SH-SY5Y (cell line): ENCODE data around the gene TENM4.

Source experiments
- GATA2 ChIP-seq: IDR thresholded peaks from 2 replicates; pipeline ENCODE4 v1.6.1; 2011; ENCODE audit warnings: mild to moderate bottlenecking, low read depth, low read length
- GATA3 ChIP-seq: IDR thresholded peaks from 2 replicates; pipeline ENCODE4 v1.6.1; 2011; ENCODE audit warnings: low read depth, mild to moderate bottlenecking, low read length, moderate library complexity

Gene TENM4

DNA sequence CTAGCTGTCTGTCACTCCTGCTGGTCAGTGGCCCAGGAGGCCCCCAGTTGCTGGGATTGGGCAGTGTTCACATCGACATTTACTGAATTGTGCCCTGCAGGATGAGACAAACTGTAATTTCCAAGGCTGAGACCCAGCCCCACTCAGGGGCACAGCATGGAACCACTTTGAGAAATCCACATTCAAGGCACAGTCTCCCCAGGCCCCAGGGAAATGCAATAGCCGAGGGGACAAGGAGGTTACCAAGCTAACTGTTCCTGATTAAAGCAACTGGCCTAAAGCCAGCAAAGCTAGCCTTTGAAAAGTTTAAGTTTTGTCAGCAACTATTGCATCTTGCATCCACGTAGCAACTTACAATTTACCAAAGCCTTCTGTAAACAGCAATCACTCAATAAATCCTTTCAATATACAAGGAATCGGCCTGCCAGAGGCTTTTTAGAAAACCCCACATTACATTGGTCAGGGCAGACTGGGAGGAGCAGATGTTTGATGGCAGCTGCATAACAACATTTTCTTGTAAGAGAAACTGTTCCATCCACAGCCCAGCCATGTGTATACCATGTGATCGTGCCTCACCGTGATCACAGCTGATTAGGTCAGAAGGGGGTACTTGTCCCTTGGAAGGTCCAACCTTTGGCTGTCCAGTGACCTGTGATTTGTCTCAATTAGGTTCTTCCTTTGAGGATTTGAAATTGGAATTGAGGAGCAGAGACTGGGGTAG, 103.9 kb downstream of the TENM4 start:
- TF ChIP-seq GATA3: no peak
- TF ChIP-seq GATA2: no peak

DNA sequence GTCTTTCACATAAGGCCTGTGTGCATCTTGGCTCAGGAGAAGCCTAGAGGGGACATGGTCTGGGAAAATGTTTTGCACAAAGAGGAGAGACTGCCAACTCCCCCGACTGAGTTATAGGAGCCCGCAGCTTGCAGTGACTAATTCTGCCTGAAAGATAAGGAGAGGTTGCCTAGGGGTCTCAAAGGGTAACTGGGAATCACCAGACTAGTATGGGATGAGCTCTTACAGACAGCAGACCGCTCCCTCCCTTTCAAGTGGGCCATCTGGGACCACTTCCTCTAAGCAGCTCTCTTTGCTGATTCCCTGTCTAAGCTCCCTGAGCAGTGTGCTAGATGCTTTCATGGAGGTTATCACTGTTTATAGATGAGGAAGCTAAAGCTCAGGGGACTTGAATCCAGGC, 105.1 kb downstream of the TENM4 start:
- TF ChIP-seq GATA3: no peak
- 0 out of 2 replicates have a peak, but pooled peaks have one; percentile 39 for TF ChIP-seq GATA2

DNA sequence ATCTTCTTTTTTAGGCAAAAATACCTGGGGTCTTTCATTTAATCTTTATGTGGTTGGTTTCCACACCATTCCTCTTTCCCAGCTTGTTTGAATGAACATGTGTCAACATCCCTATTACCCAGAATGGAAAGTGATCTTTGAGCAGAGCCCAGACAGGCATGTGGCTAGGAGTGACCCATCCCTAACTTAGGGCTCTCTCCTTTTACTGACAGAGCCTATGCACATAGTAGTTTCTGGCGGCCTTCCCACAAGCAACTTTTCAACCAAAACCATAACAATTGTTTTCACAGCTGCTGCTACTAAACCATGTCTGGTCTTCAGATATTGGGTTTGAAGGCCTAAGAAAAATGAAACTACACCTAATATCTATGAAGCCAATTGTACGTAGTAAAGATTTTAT, 107.5 kb downstream of the TENM4 start:
- no peak for TF ChIP-seq GATA3
- TF ChIP-seq GATA2: no peak

DNA sequence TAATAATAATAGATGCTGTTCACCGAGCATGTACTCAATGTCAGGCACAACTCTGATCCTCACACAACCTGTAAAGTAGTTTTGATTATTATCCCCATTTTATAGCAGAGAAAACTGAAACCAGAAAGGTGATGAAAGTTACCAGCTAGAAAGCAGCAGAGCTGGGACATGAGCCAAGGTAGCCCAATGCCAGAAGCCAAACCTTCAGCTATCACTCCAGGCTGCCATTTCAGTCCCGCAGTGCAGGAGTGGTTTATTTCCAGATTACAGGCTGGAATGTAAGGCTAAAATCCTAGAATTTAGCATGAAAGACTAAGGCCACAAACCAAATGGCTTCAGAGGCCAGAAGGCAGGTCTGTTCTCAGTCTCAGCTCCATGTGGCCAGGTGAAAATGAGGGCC, 108.8 kb downstream of the TENM4 start:
- TF ChIP-seq GATA3: no peak
- no peak for TF ChIP-seq GATA2

DNA sequence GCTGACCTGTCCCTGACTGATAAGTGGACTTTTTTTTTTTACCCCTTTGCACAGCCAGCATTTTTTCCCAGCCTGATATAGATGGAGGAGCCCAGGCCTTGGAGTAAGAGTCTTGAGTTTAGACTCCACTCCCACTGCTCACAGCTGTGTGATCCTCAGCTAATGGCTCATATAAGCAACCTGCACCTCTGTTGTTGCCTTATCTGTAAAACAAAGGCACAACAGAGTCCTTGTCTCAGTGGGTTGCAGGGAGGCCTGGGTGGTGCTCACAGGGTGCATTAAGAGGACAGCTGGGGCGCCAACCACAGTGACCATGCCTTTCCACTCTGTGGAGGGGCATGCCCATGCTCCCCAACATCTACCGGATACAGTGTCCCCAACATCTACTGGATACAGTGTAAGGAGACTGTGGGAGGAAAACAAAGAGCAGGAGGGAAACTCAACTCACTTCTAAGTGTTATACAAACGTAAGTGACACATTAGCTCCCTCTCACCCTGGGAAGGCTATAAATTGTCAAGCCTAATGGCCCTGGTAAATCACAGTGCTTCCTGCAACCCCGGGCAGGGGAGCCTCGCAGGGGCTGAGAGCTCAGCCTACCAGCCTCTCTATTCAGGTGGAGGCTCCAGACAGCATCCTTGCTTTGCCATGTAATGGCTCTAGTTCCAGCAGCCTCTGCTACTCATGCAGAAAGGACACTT, 109.5 kb downstream of the TENM4 start:
- no peak for TF ChIP-seq GATA2

DNA sequence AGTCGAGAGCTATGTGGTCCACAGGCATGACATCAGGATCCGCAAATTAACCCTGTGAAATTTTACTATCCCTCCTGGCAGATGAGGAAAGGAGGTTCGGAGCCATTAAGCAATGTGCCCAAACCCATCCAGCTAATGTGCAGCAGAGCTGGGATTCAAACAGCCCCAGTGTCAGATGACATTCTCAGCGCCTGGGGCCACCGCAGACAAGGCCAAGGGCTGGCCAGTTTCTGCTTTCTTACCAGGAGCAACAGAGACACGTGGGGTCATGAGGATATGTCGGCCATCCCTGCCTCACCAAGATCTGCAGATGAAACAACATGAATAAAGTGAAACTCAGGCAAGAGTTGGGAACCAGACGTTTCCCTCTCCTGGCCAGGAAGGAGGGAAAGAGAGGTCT, 110.2 kb downstream of the TENM4 start:
- no peak for TF ChIP-seq GATA2
- no peak for TF ChIP-seq GATA3

DNA sequence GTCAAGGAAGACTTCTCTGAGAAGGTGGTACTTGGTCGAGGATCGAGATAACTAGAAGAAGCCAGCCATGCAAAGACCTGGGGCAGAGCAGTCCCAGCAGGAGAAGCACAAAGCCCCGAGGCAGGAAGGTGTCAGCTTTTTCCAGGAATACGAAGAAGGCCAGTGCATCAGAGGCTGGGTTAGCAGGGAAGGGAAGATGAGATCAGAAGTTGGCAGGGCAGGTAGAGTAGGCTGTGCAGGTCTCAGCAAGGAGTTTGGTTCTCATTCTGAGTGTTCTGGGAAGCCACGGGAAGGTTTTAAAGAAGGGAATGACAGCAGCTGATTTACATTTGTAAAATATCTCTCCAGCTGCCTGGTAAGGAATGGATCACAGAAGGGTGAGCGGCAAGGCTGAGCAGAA, 111.3 kb downstream of the TENM4 start:
- no peak for TF ChIP-seq GATA3
- no peak for TF ChIP-seq GATA2

DNA sequence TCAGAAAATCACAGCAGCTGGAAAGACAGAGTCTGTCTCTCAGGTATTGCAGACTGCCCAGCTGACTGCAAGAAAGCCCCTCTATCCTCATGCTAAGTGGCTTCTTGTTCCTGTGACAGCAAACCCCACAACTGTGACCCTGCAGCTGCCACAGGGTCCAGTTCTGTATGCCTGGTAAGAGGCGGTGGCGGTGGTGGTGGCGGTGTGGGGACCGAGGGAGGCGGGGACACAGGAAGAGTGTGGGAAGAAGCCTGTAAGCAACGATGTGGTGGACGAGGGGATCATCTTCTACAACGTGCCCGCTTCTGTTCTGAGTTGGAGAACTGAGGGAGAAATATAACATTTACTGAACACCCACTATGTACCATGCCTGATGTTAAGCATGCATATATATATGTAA, 112.4 kb downstream of the TENM4 start:
- no peak for TF ChIP-seq GATA2
- no peak for TF ChIP-seq GATA3

DNA sequence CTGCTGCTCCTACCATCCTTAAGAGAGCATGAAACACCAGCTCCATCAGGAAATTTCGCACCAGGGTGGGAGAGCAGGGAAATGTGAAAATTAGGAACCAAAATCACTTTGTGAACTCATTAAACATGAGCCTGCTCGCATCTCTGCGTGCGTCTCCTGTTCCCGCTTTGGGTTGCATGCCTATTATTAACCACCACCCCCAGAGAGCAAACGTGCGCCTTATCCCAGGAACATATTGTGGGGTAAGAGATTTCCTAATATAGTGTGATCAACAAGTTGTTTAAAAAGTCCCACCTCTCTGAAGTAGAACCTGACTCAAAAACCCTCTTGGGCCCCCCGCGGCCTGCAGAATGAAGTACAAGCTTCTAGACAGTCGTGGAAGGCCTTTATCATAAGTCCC, 115.0 kb downstream of the TENM4 start:
- TF ChIP-seq GATA3 (no peak), GATA2 (no peak)

DNA sequence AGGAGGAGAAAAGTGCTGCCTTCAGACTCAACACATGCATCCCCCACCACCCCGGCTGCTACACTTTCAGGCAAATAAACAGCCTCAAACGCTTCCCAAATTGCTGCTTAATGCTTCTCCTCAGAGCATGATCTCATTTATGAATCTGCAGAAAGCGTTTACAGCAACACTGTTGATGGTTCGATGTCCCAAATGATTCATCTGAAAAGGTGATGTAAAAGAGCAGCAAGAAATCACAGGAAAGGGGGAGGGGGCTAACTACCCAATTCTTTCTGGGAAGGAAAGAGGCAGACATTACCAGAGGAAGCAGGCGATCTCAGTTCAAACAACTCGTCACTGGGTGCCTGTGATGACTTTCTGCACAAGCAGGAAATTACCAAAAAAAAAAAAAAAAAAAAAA, 119.6 kb downstream of the TENM4 start:
- TF ChIP-seq GATA2 (no peak), GATA3 (no peak)

DNA sequence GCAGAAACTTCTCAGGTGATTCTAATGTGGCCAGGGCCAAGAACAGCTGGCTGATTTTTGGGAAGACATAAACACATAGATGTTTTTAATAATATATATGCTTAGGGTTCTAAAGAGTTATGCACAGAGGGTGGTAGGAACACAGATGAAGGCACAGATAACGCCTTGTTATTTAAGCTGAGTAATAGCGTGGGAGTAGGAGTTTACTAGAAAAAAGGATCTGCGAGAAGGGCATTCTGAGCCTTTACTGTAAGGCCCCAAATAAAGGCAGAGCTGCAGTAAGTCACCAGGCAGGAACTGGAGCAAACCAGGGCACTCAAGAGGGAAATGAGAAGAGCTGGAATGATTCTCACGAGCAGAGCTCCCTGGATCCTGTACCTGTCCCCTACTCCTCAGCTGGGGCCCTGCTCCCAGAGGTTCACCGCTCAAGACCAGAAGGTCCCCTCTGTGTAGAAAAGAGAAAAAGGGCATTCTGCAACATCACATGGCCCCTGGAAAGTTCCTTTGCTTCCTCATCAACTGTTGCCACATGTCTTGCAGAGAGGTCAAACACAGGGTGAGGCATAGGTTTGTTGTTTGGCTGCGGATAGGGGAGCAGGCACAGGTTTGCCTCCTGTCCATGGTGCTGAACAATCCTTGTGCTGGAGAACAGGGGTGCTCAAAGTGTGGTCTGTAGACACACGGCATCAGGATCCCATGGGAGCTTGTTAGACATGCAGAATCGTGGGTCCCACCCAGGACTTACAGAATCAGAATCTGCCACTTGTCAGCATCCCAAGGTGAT, 125.7 kb downstream of the TENM4 start:
- TF ChIP-seq GATA2 (no peak), GATA3 (no peak)

DNA sequence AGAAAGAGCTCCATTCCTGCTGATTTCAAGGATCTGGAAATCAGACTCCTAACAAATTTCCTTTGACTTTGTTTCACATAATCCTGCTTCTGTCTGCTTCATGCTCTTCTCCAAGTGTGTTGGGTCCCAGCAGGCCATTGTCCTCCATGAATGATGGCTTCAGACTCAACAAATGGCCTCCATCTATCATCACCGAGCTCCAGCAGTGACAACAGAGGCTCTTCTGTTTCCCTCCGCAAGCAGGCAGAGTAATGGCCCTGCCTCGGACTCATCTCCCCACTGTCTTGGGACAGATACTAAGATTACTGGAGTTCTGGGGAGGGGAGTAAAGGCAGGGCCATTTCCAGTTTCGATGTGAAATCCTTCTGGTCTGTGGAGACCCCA, 127.3 kb downstream of the TENM4 start:
- TF ChIP-seq GATA3: no peak
- TF ChIP-seq GATA2: no peak

DNA sequence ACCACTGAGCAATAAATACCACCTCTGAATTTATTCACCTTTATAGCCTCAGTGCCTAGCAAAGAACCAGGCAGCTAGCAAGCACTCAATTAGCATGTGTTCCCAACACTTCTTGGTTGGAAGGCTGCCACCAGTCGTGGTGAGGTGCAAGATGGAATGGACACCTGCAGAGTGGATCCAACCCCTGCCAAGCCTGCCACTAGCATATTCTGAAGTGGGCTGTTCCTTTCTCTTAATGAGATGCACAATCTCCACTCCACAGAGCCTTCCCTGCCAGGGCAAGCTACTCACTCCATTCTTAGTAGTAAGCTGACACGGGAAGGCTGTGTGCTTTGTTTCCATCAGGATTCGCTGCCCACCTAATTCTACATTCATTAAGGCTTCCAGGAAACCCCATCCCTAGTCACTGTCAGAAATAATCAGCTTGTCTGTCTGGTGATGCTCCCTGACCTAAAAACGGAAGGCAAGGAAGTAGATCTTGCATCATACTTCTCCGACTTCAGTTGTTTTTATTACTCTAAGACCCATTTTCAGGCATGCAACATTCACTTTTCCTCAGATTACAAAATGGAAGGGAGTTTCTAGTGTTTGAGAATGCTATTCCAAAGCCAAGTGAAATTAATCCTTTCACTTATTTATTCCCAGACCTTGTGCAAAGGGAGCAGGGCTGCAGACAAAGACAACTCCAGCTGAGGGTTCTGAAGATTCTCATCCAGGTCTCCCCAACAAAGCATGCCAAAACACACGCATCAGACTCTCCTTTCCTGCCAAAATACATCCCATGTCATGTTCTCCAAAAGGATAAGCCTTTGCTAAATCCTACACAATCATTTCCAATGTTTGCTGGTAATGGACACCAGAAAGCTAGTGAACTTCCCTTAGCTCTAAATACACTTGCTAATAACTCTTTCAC, 128.0 kb downstream of the TENM4 start:
- no peak for TF ChIP-seq GATA3
- no peak for TF ChIP-seq GATA2

DNA sequence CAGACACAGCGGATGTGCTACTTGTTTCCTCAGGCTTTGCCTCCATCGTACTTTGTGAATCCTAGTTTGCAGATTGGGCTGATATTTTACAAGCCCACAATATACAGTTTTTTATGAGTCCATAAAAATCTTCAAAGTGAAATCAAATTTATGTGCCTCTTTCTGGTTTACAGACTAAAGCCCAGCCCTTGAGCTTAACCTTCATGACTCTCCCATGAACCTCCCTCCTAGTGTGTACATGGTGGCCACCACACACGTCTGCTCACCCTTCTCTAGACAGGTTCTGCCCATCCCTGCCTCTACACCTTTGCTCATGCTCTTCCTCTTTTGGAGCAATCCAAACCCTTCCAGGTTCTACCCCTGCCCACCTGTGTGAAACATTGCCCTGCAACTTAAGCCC, 129.4 kb downstream of the TENM4 start:
- TF ChIP-seq GATA3: no peak
- no peak for TF ChIP-seq GATA2
